Measurements from ENCODE around the gene USP40. TPM values are rescaled to one million over a fixed set of nuclear protein-coding genes. Genes with fewer than 3 reads are reported as not detected.

Gene USP40
- polyA plus RNA-seq, 10 donors = 17.3 to 39.0 (median 22.3) TPM

DNA sequence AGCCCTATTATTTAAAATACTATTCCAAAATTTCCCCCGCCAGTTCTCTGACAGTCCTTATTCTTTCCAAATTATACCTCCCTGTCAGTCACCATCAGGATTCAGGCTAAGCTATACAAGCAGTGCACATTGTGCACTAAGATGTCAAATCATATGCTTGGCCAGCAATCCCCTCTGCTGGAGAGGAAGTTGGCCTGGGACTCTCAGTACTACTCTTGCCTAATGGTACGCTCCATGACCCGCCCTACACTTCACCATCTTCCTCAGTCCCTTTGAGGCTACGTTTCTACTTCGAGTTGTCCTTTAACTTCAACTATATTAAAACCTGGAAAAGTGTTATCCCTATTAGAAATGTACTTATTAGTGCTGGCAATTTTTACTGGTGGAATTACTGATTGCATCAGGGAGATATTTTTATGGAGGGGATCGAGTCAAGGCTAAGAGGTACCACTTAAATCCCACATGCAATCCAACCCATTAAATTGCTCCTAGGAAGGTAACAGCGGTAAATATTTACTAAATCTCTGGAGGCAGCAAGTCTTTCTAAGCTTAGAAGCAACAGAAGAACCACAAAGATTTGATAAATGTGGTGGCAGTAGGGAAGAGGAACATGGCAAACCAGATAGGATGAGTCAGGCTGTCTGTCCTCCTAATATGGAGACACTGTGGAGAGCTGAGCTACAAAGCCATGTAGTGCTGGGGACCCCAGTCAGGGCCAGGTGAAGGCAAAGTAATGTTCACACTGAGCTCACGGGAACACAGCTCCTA is 2.7 kb downstream of the USP40 start:
- DNase-seq = peak in 1 of 3 donors; percentile 1

DNA sequence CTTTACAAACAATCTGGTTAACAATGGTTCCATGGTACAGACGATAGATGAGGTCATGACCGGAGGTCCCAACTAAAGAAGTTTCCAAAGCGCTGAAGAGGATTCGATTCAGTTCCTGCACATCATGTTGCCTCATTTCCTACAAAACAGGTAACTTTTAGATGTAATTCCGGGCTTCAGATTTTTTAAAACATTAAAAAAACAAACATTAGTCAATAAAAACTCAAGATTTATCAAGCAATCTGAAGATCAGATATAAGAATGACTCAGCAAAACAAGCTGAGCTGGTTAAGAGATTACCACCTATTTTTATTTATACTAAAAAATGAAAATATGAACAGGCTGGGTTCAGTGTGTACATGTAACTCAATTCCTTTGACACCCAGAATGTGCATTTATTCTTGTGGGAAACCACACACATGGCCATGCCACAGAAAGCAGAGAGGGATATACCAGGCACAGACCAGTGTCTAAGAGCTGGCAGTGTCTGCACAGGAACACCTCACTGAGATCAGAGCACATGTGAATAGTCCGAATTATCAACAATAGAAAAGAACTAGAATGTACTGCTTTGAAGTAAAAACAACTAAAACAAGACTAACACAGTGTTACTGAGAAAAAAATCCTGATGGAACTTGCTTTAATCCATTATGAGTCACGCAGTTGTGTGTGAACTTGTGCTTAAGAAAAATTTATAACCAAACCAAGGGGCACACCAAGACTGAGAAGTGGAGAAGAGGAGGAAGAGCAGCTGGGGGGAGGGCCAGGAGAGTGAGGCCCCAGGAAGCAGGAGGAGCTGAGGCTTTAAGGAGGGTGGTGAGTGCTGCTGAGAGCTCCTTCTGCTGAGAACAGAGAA is 9.5 kb downstream of the USP40 start:
- DNase-seq = no peak

DNA sequence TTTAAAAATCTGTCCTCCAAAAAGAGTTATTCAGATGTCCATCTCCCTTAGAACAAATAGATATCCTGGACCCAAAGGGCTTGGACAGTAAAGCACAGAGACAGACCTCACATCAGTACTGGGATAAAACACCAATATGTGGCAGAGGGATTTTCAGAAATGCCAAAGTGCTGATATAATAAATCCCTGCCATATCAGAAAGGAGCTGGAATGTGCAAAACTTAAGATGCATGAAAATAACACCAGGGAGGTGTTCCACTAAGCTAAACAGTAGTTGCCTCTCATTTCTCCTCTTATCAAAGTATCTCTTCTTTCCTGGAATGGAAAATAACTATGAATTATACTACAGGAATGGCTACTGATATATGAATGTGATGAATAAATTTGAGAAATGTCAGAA is 13.2 kb downstream of the USP40 start:
- no peak for DNase-seq

DNA sequence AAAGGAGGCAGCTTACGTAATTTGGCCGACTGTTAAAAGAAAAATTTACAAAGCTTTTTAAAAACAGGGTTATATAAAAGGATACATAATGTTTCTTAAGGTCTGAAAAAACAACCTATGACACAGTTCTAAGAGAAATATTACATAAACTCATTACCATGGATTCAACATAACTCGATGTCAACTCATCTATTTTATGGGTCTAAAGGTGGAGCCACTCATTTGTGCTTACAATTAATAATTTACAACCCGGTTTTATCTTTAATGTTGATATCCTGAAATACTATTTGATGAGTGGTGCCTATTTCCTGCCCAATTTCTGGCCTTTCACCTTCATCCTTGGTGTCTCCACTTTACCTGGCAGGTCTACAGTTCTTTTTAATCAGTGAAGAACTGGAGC is 15.1 kb downstream of the USP40 start:
- no peak for DNase-seq

- DNase-seq = no peak
These were observed 19.8 kb downstream of the USP40 start for GRCh38 chr2:233546774-233547173.

- no peak for DNase-seq
These were observed 20.5 kb downstream of the USP40 start for GRCh38 chr2:233546101-233546500.

- no peak for DNase-seq
These were observed 22.4 kb downstream of the USP40 start for GRCh38 chr2:233544200-233544610.

GRCh38 chr2:233542507-233542906 is 24.1 kb downstream of the USP40 start:
- DNase-seq = no peak

- no peak for DNase-seq
These were observed 27.8 kb downstream of the USP40 start for GRCh38 chr2:233538741-233539140.

- DNase-seq = no peak
These were observed 31.3 kb downstream of the USP40 start for GRCh38 chr2:233535271-233535670.

- DNase-seq = no peak
These were observed 33.6 kb downstream of the USP40 start for GRCh38 chr2:233532971-233533370.

- peak in 1 of 3 donors; percentile 4 for DNase-seq
These were observed 34.6 kb downstream of the USP40 start for GRCh38 chr2:233531955-233532354.

- no peak for DNase-seq
These were observed 36.2 kb downstream of the USP40 start for GRCh38 chr2:233530381-233530780.

- no peak for DNase-seq
These were observed 38.4 kb downstream of the USP40 start for GRCh38 chr2:233528182-233528581.

DNA sequence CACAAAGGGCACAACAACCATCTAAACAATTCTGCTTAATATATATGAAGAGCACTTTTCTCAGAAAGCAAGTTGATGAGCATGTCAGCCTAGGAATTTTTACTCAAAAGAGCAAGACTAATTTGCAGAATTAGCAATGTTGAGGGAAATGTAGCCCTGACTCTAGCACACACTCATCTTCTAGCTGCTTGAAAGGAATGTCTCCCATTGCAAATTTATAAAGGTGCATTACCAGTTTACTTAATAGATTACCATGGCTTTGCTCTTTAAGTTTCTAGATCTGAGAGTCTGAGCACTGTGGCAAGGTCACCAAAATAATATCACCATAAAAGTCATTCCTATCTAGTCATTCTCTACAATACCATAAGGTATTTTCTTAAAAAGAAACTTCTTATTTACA is 40.8 kb downstream of the USP40 start:
- DNase-seq = no peak

GRCh38 chr2:233519787-233520611 is 46.6 kb downstream of the USP40 start:
- DNase-seq = no peak

GRCh38 chr2:233513953-233514655 is 52.5 kb downstream of the USP40 start:
- no peak for DNase-seq

DNA sequence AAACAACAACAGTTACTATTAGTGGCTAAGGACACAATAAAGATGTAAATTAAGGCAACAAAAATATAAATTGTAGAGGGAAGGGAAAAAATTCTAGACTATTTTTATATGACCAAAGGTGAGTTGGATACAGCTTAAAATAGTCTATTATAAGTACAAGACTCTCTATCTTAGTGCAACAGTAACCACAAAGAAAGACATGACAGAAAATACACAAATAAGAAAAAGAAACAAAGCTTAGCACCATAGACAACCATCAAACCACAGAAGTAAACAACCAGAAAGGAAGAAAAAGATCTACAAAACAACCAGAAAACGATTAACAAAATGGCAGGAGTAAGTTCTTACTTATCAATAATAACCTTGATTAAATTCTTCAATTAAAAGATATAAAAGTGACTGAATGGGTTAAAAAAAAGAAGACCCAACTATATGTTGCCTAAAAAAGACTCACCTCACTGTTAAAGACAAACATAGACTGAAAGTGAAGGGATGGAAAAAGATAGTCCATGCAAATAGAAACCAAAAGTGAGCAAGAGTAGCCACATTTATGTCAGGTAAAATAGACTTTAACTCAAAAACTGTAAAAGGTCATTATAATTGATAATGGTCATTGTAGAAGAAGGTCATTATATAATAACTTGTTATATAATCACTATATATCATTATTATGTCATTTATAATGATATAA is 62.5 kb downstream of the USP40 start:
- no peak for DNase-seq

DNA sequence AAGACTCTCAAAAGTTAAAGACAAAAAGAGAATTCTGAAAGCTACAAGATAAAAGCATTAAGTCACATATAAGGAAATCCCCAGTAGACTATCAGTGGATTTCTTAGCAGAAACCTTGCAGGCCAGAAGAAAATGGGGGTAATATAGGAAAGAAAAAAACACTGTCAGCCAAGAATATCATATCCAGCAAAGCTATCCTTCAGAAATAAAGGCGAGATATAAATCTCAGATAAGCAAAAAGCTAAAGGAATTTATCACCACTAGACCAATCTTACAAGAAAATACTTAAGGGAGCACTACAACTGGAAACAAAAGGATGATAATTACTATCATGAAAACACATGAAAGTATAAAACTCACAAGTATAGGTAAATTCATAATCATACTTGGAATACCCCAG is 63.1 kb downstream of the USP40 start:
- no peak for DNase-seq

GRCh38 chr2:233501198-233502076 is 65.1 kb downstream of the USP40 start:
- peak in 1 of 3 donors; percentile 29 for DNase-seq
